ENCODE data around the gene HSD3B7. TPM values are rescaled to one million over a fixed set of nuclear protein-coding genes. Genes with fewer than 3 reads are reported as not detected.
A peak's percentile ranks its signal among the peaks of the same experiment; 100 is the strongest.

Gene HSD3B7
- total RNA-seq, 1 experiment from 2014 or later = 8.2 TPM

DNA sequence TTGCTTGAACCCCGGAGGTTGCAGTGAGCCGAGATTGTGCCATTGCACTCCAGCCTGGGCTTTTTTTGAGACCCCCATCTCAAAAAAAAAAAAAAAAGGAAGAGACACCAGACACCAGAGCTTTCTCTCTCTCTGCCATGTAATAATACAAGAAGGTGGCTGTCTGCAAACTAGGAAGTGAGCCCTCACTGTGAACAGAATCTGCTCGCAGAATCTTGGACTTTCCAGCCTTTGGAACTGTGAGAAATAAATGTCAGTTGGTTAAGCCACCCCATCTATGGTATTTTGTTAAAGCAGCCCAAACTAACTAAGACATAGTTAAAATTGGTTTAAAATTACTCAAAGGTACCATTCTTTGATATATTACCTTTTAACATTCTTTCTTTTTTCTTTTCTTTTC is 35.5 kb downstream of the HSD3B7 start:
- DNase-seq (ENCODE audit: low read depth) = no peak

DNA sequence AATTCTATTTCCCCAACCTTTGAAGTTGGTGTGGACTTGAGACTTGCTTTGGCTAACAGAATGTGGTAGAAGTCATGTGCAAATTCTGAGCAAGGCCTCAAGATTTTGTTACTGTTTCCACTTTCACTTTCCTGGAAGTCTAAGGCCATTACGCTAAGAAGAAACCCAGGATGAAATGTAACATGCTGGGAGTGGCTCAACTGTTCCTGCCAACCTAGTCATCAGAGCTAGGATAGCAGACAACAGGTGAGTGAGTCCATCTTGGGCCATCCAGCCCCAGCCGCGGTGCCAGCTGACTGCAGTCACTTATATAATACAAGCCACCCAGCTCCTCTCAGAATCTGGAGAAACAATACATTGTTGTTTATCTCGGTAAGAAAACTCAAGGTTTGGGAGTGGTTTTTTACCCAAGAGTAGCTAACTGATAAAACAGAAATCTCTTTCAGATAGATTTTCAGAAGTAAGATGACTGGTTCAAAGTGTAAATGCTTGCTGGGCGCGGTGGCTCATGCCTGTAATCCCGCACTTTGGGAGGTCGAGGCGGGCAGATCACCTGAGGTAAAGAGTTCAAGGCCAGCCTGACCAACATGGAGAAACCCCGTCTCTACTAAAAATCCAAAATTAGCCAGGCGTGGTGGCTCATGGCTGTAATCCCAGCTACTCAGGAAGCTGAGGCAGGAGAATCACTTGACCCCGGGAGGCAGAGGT is 37.7 kb downstream of the HSD3B7 start:
- no peak for DNase-seq (ENCODE audit: low read depth)

DNA sequence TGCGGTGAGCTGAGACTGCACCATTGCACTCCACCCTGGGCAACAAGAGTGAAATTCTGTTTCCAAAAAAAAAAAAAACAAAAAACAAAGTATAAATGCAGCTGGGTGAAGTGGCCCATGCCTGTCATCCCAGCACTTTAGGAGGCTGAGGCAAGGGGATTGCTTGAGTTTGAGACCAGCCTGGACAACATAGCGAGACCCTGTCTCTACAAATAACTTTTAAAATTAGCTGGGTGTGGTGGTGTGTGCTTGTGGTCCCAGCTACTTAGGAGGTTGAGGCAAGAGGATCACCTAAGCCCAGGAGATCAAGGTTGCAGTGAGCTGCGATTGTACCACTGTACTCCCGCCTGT is 38.2 kb downstream of the HSD3B7 start:
- no peak for DNase-seq (ENCODE audit: low read depth)

DNA sequence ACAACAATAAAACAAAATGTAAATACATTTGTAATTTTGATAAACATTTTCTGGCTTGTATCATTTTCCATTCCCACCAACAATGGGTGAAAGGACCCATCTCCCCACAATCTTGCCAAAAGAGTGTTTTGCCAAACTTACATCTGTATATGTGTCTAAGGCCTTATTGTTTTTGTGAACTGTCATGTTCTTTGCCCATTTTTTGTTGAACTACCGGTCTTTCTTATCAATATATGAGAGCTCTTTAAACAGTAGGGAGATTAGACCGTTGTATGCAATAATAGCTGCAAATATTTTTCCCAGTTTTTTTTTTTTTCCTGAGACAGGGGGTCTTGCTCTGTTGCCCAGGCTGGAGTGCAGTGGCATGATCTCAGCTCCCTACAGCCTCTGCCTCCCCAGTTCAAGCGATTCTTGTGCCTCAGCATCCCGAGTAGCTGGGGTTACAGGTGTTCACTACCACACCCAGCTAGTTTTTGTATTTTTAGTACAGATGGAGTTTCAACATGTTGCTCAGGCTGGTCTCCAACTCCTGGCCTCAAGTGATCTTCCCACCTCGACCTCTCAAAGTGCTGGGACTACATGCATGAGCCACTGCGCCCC is 38.7 kb downstream of the HSD3B7 start:
- DNase-seq (ENCODE audit: low read depth) = no peak

DNA sequence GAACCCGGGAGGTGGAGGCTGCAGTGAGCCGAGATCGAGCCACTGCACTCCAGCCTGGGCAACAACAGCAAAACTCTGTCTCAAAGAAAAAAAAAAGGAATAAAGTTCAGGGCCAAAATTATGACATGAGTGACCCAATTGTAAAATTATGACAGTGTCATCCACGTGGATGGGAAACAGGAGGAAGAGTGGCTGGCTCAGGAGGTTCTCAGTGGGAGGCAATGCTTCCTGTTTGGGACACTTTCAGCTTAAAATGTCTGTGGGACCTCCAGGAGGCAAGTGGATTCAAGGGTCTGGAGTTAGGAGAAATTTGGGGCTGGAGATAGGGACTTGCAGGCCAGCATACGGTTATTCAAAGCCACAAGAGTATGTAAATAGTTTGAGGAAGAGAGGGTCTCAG is 40.3 kb downstream of the HSD3B7 start:
- no peak for DNase-seq (ENCODE audit: low read depth)

DNA sequence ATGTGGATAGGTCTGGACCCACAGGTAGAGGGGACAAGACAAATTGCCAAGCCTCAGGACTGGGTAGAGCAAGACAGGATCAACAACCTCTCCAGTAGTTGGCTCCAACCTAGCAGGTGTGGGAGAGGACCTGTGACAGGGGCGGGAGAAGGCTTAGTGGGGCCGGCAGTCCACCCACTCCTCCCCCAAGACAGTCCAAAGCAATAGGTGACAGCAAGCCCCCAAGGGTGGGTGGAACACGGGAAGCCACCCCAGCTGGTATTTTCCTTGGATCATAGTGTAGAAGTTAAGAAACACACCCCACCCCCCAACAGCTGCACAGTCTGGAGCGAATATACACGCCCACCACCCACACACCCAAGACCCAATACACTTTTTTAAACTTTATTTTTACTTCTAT is 44.3 kb downstream of the HSD3B7 start:
- no peak for DNase-seq (ENCODE audit: low read depth)

DNA sequence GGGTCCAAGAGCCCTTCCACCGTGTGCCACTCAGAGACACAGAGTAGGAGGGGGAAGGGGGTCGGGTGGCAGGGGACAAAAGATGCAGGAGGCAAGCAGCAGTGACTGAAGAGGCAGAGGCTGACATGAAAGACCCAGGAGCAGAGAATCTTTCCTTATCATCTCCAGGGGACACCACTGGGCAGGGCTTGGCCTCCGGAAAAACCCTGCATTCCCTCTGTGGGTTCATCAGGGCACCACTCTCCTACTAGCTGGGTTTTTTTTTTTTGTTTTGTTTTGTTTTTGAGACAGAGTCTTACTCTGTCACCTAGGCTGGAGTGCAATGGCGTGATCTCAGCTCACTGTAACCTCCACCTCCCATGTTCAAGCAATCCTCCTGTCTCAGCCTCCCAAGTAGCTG is 46.3 kb downstream of the HSD3B7 start:
- no peak for DNase-seq (ENCODE audit: low read depth)

DNA sequence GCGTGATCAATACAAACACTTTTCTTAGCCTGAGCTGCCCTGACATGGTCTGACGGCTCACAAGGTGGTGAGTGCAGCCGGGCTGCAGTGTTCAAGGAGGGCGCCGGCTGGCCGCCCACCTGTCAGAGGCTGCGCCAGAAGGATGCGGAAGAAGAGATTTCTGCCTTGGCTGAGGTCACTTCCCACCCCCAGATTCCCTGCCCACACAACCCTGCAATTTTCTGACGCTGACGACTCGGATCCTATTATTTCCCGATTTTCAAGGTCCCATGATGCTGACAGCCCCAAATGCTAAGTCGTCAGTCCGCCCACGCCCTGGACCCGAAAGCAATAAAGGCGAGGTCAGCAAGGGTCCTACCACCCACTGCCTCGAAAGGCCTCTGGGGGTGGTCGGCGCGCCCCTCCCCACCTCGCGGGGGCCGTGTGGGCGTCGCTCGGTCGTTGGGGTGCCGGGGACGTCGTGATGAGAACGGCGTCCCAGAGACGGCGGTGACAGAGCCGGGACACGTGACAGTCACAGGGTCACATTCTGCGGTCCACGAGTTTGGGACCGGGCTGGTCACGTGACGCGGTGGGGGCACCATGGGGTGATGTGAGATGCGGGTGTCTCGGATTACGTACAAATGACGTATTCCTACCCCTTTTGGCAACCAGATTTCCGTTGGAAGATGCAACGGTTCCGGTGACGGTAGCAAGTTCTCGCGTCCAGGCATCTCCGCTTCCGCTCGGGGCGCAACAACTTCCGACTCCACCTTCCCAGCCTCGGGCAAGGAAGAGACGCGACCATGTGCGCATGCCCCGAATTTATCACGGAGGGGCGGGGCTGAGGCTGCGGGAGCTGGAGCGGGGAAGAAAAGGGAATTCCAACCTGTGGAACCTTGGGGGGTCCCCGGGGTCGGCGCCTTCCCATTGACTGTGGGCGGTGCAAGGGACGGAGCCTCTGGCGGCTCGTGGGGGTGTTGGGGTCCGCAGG is 48.0 kb downstream of the HSD3B7 start, which contains the start of gene STX4:
TSS of gene STX4 (plus strand) at position 823 of the 973 bp plus-strand sequence. CDS start 248 bp downstream, outside the sequence.
- peak; percentile 98 for DNase-seq (ENCODE audit: low read depth)

DNA sequence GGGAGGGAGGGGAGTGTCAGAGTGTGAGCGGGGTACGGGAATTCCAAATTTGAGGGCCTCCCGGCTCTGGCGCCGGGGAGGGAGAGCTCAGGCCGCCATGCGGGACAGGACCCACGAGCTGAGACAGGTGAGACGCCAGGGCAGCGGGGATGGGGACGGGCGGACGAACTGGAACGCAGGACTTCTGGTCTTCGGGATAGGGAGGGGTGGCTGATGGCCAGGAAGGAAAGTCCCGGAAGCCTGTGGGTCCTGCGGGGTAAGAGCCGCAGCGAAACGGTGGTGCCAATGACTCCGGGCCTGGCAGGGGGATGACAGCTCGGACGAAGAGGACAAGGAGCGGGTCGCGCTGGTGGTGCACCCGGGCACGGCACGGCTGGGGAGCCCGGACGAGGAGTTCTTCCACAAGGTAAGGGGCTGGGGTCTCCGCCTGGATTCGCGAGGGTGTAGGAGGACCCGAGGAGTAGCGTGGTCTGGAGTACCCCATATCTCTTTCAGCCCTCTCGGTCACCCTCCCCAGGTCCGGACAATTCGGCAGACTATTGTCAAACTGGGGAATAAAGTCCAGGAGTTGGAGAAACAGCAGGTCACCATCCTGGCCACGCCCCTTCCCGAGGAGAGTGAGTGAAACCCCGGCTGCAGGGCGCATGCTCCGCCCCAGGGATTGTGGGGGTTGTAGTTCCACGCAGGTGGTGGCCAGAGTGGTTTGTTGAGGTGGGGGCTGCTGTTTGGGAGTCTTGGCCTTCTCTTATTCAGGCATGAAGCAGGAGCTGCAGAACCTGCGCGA is 48.9 kb downstream of the HSD3B7 start:
- DNase-seq (ENCODE audit: low read depth) = peak; percentile 89

DNA sequence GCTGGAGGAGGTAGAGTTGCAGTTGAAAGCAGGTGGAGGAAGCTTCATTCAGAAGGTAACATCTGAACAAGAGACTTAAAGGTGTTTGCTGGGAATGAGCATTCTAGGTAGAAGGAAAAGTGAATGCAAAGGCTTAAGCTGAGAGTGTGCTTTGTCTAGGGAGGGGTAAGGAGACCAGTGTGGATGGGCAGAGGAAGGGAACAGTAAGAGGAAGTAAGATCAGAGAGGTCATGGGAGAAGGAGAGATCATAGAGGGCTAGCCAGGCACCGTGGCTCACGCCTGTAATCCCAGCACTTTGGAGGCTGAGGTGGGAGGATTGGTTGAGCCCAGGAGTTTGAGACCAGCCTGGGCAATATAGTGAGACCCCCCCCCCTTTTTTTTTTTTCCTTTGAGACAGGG is 51.7 kb downstream of the HSD3B7 start:
- no peak for DNase-seq (ENCODE audit: low read depth)

Other genes with a start within 250 kb of the HSD3B7 start
- 39.6 and 57.4 TPM in 2 replicates for gene PHKG2, start 236.8 kb upstream of the HSD3B7 start, total RNA-seq (2014; rRNA removed; shearing (Covaris generic))
- 4.8 and 5.2 TPM in 2 replicates for gene CFAP119, start 223.1 kb upstream of the HSD3B7 start, total RNA-seq (2014; rRNA removed; shearing (Covaris generic))
- 72.4 and 104 TPM in 2 replicates for gene RNF40, start 222.9 kb upstream of the HSD3B7 start, total RNA-seq (2014; rRNA removed; shearing (Covaris generic))
- gene ZNF629, start 198.0 kb upstream of the HSD3B7 start, total RNA-seq (2014; rRNA removed; shearing (Covaris generic)) = 10.9 and 23.0 TPM in 2 replicates
- 33.6 and 34.7 TPM in 2 replicates for gene BCL7C, start 91.1 kb upstream of the HSD3B7 start, total RNA-seq (2014; rRNA removed; shearing (Covaris generic))
- gene CTF1, start 88.6 kb upstream of the HSD3B7 start, total RNA-seq (2014; rRNA removed; shearing (Covaris generic)) = 0.42 TPM in 1 of 2 replicates, not detected in the other
- gene FBXL19, start 61.6 kb upstream of the HSD3B7 start, total RNA-seq (2014; rRNA removed; shearing (Covaris generic)) = 10.5 and 16.8 TPM in 2 replicates
- 46.0 and 58.5 TPM in 2 replicates for gene ORAI3, start 36.1 kb upstream of the HSD3B7 start, total RNA-seq (2014; rRNA removed; shearing (Covaris generic))
- 1.4 and 3.9 TPM in 2 replicates for gene SETD1A, start 27.5 kb upstream of the HSD3B7 start, total RNA-seq (2014; rRNA removed; shearing (Covaris generic))
- gene STX1B, start 25.4 kb downstream of the HSD3B7 start, total RNA-seq (2014; rRNA removed; shearing (Covaris generic)) = 0.20 and 0.37 TPM in 2 replicates
- gene STX4, start 48.4 kb downstream of the HSD3B7 start, total RNA-seq (2014; rRNA removed; shearing (Covaris generic)) = 11.7 and 26.7 TPM in 2 replicates
- 6.5 and 11.9 TPM in 2 replicates for gene ZNF668, start 89.0 kb downstream of the HSD3B7 start, total RNA-seq (2014; rRNA removed; shearing (Covaris generic))
- 14.3 and 21.5 TPM in 2 replicates for gene ZNF646, start 89.2 kb downstream of the HSD3B7 start, total RNA-seq (2014; rRNA removed; shearing (Covaris generic))
- 2.5 and 2.7 TPM in 2 replicates for gene PRSS53, start 103.7 kb downstream of the HSD3B7 start, total RNA-seq (2014; rRNA removed; shearing (Covaris generic))
- gene VKORC1, start 109.6 kb downstream of the HSD3B7 start, total RNA-seq (2014; rRNA removed; shearing (Covaris generic)) = 193 and 223 TPM in 2 replicates
- 52.8 and 57.7 TPM in 2 replicates for gene BCKDK, start 123.2 kb downstream of the HSD3B7 start, total RNA-seq (2014; rRNA removed; shearing (Covaris generic))
- 45.0 and 53.3 TPM in 2 replicates for gene KAT8, start 132.5 kb downstream of the HSD3B7 start, total RNA-seq (2014; rRNA removed; shearing (Covaris generic))
- 0.20 TPM in 1 of 2 replicates, not detected in the other for gene PRSS8, start 150.5 kb downstream of the HSD3B7 start, total RNA-seq (2014; rRNA removed; shearing (Covaris generic))
- 0.10 and 0.49 TPM in 2 replicates for gene PRSS36, start 164.9 kb downstream of the HSD3B7 start, total RNA-seq (2014; rRNA removed; shearing (Covaris generic))
- 22.4 and 29.3 TPM in 2 replicates for gene FUS, start 194.9 kb downstream of the HSD3B7 start, total RNA-seq (2014; rRNA removed; shearing (Covaris generic))
- gene PYCARD, start 217.6 kb downstream of the HSD3B7 start, total RNA-seq (2014; rRNA removed; shearing (Covaris generic)) = 7.9 and 8.9 TPM in 2 replicates
- gene TRIM72, start 228.9 kb downstream of the HSD3B7 start, total RNA-seq (2014; rRNA removed; shearing (Covaris generic)) = not detected in 2 replicates
- not detected in 2 replicates for gene PYDC1, start 231.9 kb downstream of the HSD3B7 start, total RNA-seq (2014; rRNA removed; shearing (Covaris generic))

All from M059J (cell line).